Bronchial epithelial cell (primary cell): ENCODE data around the gene TMEM87B. TPM values are rescaled to one million over a fixed set of nuclear protein-coding genes. Genes with fewer than 3 reads are reported as not detected.

ENCODE experiments used
- DNase-seq: peaks from one replicate; pipeline ENCODE4 v3.0.0-alpha.2; 2010; ENCODE audit warnings: low read depth
- FAIRE-seq: peaks from 2 replicates; lab custom pipeline; 2011; peaks lifted over from hg19 to GRCh38; lab: Jason Lieb, UNC
- H3K27me3 ChIP-seq: 2 replicates; pipeline ENCODE4 v1.5.1; 2011; ENCODE audit warnings: low read length; ENCODE audit not compliant: control insufficient read depth, insufficient read depth
- H3K36me3 ChIP-seq: 2 replicates; pipeline ENCODE4 v1.5.1; 2011; ENCODE audit warnings: low read length; ENCODE audit not compliant: control insufficient read depth, insufficient read depth
- H3K4me3 ChIP-seq: 2 replicates; pipeline ENCODE4 v1.5.1; 2011; ENCODE audit warnings: mild to moderate bottlenecking, low read depth, low read length, control low read depth
- total RNA-seq: library from RNA; depleted of rRNA; stranded (reverse); fragments of >200 nt; gene quantifications from 2 replicates; pipeline ENCODE4 v1.2.1, GENCODE V29; 2014
- TF ChIP-seq, protein P1 (sequence below): IDR thresholded peaks from 2 replicates; pipeline ENCODE4 v1.5.1; 2011; ENCODE audit warnings: mild to moderate bottlenecking, moderate library complexity, low read length, control low read depth, inconsistent platforms; ENCODE audit not compliant: insufficient read depth, severe bottlenecking

Gene TMEM87B
- total RNA-seq, 1 donor from 2014 or later, result 37.1 TPM

- TF ChIP-seq, protein P1, sequence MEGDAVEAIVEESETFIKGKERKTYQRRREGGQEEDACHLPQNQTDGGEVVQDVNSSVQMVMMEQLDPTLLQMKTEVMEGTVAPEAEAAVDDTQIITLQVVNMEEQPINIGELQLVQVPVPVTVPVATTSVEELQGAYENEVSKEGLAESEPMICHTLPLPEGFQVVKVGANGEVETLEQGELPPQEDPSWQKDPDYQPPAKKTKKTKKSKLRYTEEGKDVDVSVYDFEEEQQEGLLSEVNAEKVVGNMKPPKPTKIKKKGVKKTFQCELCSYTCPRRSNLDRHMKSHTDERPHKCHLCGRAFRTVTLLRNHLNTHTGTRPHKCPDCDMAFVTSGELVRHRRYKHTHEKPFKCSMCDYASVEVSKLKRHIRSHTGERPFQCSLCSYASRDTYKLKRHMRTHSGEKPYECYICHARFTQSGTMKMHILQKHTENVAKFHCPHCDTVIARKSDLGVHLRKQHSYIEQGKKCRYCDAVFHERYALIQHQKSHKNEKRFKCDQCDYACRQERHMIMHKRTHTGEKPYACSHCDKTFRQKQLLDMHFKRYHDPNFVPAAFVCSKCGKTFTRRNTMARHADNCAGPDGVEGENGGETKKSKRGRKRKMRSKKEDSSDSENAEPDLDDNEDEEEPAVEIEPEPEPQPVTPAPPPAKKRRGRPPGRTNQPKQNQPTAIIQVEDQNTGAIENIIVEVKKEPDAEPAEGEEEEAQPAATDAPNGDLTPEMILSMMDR, result no peak
- no peaks in the 10 kb centered on the region for H3K27me3 ChIP-seq
- no peaks in the 10 kb centered on the region for H3K36me3 ChIP-seq
- H3K4me3 ChIP-seq, result no peak overlapping the region
- DNase-seq, result no peak
- FAIRE-seq, result peak; percentile 81
Measured at GRCh38 chr2:112151701-112152440, 96.8 kb downstream of the TMEM87B start.

GRCh38 chr2:112152476-112153178 is 97.6 kb downstream of the TMEM87B start:
- H3K36me3 ChIP-seq, result no peaks in the 10 kb centered on the region
- FAIRE-seq, result no peak
- no peak overlapping the region for H3K4me3 ChIP-seq
- no peaks in the 10 kb centered on the region for H3K27me3 ChIP-seq
- TF ChIP-seq, protein P1, result no peak
- no peak for DNase-seq

GRCh38 chr2:112153179-112153490 is 98.1 kb downstream of the TMEM87B start:
- FAIRE-seq (no peak), DNase-seq (no peak)
- no peaks in the 10 kb centered on the region for H3K36me3 ChIP-seq
- H3K4me3 ChIP-seq, result no peak overlapping the region
- TF ChIP-seq, protein P1, result no peak
- no peaks in the 10 kb centered on the region for H3K27me3 ChIP-seq

- DNase-seq (no peak), FAIRE-seq (no peak)
- TF ChIP-seq, protein P1, result no peak
- H3K27me3 ChIP-seq, result no peaks in the 10 kb centered on the region
- no peaks in the 10 kb centered on the region for H3K36me3 ChIP-seq
- H3K4me3 ChIP-seq, result no peak overlapping the region
Measured at GRCh38 chr2:112153501-112153900, 98.4 kb downstream of the TMEM87B start.

DNA sequence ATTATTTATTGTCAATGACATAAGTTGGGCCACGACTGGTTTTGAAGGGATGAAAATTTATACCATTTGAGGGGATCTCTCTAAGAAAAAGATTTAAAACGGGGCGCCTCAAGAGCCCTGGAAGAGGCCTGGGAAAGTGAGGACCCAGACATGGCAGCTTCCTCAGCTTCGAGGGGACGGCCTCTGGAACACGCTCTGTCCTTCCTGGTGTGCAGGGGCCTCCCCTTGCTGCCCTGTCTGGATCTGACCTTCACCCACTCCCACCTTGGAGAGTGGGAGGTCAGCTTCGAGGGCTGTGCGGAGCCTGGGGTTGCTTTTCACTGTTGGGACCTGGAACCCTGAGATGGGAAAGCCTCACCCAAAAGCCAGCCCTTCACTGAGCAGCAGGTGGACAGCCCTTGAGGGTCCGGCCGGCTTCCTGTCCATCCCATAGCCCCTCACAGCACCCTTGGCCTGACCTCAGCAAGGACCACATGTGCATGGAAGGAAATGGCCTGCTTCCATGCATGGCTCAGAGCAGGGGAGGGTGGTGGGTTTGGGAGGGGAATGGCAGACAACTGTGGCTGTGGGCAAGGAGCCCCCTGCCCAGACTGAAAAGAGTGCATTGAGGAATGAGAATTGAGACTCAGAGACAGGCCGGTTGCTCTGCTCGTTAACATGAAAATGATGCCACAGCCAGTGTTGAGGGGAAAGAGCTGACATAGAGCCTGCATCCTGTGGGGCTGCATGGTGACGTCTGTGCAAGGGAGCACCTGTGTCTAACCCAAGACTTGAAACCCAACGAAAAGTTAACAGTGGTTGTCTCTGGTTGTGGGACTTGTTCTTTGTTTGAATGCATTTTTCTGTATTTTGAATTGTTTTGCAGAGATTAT is 99.4 kb downstream of the TMEM87B start:
- TF ChIP-seq, protein P1, result no peak
- Histone ChIP-seq H3K36me3 (no peaks in the 10 kb centered on the region), H3K4me3 (no peak overlapping the region), H3K27me3 (no peaks in the 10 kb centered on the region)
- DNase-seq (no peak), FAIRE-seq (no peak)
